ENCODE measurements around the gene DPH3. TPM values are rescaled to one million over a fixed set of nuclear protein-coding genes. Genes with fewer than 3 reads are reported as not detected.
A peak's percentile ranks its signal among the peaks of the same experiment; 100 is the strongest.

The DPH3 gene
- total RNA-seq, 4 donors from 2014 or later = 5.5 to 11.5 (median 8.0) TPM

DNA sequence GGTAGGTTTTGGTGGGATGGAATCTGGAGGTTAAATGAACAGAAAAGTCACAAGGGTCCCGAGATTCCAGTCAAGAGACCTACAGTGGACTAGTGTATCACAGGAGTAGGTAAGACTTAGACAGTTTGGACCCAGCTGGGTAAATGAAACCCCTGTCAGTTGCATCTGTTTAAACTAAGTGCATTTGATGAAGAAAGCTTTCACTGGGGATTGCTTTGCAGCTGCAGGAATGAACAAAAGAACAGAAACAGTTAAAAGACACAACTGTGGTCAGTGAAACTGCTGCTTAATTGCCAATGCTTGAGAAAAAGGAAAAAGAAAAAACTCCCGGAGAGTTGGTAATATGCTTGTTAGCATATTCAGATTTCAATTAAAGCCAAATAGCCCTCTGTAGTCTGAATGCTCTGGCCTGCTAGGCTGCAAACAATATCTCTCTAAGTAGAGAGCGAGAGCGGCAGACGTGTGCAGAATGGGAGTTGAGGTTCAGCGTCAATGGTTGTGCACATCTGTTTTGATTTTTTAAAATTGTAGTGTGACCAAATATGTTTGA is 37.4 kb upstream of the DPH3 start:
- DNase-seq (ENCODE audit: low spot score in 2 of 2) = peak in 1 of 2 donors; percentile 8
- 67% methylated on average over 6 of the region's 6 CpGs for WGBS
- TF ChIP-seq, protein P1, sequence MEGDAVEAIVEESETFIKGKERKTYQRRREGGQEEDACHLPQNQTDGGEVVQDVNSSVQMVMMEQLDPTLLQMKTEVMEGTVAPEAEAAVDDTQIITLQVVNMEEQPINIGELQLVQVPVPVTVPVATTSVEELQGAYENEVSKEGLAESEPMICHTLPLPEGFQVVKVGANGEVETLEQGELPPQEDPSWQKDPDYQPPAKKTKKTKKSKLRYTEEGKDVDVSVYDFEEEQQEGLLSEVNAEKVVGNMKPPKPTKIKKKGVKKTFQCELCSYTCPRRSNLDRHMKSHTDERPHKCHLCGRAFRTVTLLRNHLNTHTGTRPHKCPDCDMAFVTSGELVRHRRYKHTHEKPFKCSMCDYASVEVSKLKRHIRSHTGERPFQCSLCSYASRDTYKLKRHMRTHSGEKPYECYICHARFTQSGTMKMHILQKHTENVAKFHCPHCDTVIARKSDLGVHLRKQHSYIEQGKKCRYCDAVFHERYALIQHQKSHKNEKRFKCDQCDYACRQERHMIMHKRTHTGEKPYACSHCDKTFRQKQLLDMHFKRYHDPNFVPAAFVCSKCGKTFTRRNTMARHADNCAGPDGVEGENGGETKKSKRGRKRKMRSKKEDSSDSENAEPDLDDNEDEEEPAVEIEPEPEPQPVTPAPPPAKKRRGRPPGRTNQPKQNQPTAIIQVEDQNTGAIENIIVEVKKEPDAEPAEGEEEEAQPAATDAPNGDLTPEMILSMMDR (IDR thresholded peaks at IDR 0.05) = no peak
- no peak for TF ChIP-seq POLR2AphosphoS5 (IDR thresholded peaks at IDR 0.05)
- no peak for TF ChIP-seq POLR2A (IDR thresholded peaks at IDR 0.05)
- no peak for TF ChIP-seq EP300 (IDR thresholded peaks at IDR 0.05)
- H3K36me3 ChIP-seq = peaks cover 7% of the 10 kb centered on the region
- no peaks in the 10 kb centered on the region for H3K27me3 ChIP-seq
- no peak overlapping the region for H3K27ac ChIP-seq
- H3K4me1 ChIP-seq = peaks cover 8% of the 10 kb centered on the region
- no peak overlapping the region for H3K4me3 ChIP-seq
- H3K9me3 ChIP-seq = no peaks in the 10 kb centered on the region

- Histone ChIP-seq H3K36me3 (peaks cover 8% of the 10 kb centered on the region), H3K27ac (no peak overlapping the region), H3K4me1 (peaks cover 8% of the 10 kb centered on the region), H3K9me3 (no peaks in the 10 kb centered on the region), H3K4me3 (no peak overlapping the region), H3K27me3 (no peaks in the 10 kb centered on the region)
- DNase-seq (ENCODE audit: low spot score in 2 of 2) = no peak
- 69% methylated on average over 6 of the region's 6 CpGs for WGBS
- TF ChIP-seq EP300 (IDR thresholded peaks at IDR 0.05) = no peak
Measured at GRCh38 chr3:16301507-16301906, 36.8 kb upstream of the DPH3 start.

- TF ChIP-seq POLR2A (IDR thresholded peaks at IDR 0.05) (no peak), EP300 (IDR thresholded peaks at IDR 0.05) (no peak), POLR2AphosphoS5 (IDR thresholded peaks at IDR 0.05) (no peak)
- TF ChIP-seq, protein P1 (IDR thresholded peaks at IDR 0.05) = no peak
- H3K27ac ChIP-seq = no peak overlapping the region
- WGBS = 95% methylated on average over 2 of the region's 2 CpGs
- no peaks in the 10 kb centered on the region for H3K27me3 ChIP-seq
- no peaks in the 10 kb centered on the region for H3K9me3 ChIP-seq
- H3K4me3 ChIP-seq = no peak overlapping the region
- H3K4me1 ChIP-seq = peaks cover 8% of the 10 kb centered on the region
- DNase-seq (ENCODE audit: low spot score in 2 of 2) = no peak
- peaks cover 10% of the 10 kb centered on the region for H3K36me3 ChIP-seq
Measured at GRCh38 chr3:16300881-16301359, 36.2 kb upstream of the DPH3 start.

DNA sequence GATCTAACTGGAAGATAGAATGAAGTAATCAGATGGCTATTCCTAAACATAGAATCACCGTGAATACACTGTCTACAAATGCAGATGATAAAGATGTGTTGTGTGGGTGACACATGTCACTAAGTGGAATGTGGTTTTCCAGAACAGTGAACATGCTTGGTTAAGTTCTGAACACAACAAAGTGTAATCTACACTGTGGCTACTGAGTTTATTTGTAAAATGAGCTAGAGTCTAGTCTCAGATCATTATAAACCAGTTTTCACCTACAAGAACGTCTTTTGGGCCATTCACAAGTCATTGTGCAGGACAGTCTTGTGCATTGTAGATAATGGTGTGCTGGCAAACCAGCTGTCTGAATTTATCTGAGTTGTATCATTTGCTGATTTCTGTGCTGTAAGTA is 35.6 kb upstream of the DPH3 start:
- no peaks in the 10 kb centered on the region for H3K9me3 ChIP-seq
- WGBS = 85% methylated on average over 2 of the region's 2 CpGs
- no peak for TF ChIP-seq EP300 (IDR thresholded peaks at IDR 0.05)
- no peak for TF ChIP-seq POLR2A (IDR thresholded peaks at IDR 0.05)
- TF ChIP-seq, protein P1 (IDR thresholded peaks at IDR 0.05) = no peak
- no peak for TF ChIP-seq POLR2AphosphoS5 (IDR thresholded peaks at IDR 0.05)
- no peak overlapping the region for H3K4me3 ChIP-seq
- H3K36me3 ChIP-seq = peaks cover 17% of the 10 kb centered on the region
- H3K27me3 ChIP-seq = no peaks in the 10 kb centered on the region
- DNase-seq (ENCODE audit: low spot score in 2 of 2) = no peak
- H3K27ac ChIP-seq = no peak overlapping the region
- H3K4me1 ChIP-seq = peaks cover 8% of the 10 kb centered on the region

DNA sequence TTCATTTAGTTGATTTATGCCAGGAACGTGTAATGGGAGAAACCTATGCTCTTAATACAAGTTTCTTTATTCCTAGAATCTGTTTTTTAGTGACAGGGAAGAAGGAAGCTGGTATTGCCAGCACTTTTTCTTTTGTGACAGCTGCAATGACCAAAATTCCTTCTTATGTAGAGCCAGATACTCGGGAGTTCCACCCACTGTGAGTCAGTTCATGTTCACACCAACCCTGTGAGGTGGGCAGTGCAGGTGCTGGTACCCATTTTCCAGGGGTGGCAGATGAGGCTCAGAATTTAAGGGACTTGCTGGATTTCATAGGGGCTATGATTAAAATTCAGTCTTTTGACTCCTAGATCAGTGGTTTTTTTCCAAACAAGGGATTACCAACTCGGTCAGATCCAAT is 35.0 kb upstream of the DPH3 start:
- H3K36me3 ChIP-seq = peaks cover 22% of the 10 kb centered on the region
- no peak overlapping the region for H3K27ac ChIP-seq
- H3K4me3 ChIP-seq = no peak overlapping the region
- no peak for TF ChIP-seq POLR2AphosphoS5 (IDR thresholded peaks at IDR 0.05)
- TF ChIP-seq, protein P1 (IDR thresholded peaks at IDR 0.05) = no peak
- TF ChIP-seq EP300 (IDR thresholded peaks at IDR 0.05) = no peak
- TF ChIP-seq POLR2A (IDR thresholded peaks at IDR 0.05) = no peak
- no peak for DNase-seq (ENCODE audit: low spot score in 2 of 2)
- H3K9me3 ChIP-seq = no peaks in the 10 kb centered on the region
- no peaks in the 10 kb centered on the region for H3K27me3 ChIP-seq
- H3K4me1 ChIP-seq = peaks cover 8% of the 10 kb centered on the region
- WGBS = 79% methylated on average over 3 of the region's 3 CpGs

DNA sequence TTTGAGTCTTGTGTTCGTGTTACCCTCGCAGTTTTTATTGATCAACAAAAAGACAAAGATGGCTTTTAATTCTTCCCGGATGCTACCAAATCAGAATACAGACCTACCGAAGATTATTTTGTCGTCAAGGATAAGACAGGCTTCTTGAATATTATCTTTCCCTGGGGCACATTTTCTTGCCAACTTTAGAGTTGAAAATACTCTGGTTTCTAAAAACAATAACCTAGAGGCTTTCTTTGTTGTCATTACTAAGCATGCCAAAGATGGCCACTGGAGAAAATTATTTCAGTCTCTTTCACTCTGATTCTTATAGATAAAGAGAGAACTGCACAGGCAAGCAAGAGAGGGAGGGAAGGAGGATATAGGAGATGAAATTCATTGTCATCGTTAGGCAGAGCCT is 34.1 kb upstream of the DPH3 start:
- no peak for DNase-seq (ENCODE audit: low spot score in 2 of 2)
- no peak for TF ChIP-seq EP300 (IDR thresholded peaks at IDR 0.05)
- no peak for TF ChIP-seq POLR2AphosphoS5 (IDR thresholded peaks at IDR 0.05)
- TF ChIP-seq POLR2A (IDR thresholded peaks at IDR 0.05) = no peak
- TF ChIP-seq, protein P1 (IDR thresholded peaks at IDR 0.05) = no peak
- no peak overlapping the region for H3K4me3 ChIP-seq
- H3K36me3 ChIP-seq = peaks cover 23% of the 10 kb centered on the region
- 60% methylated on average over 6 of the region's 6 CpGs for WGBS
- H3K27ac ChIP-seq = no peak overlapping the region
- H3K4me1 ChIP-seq = peaks cover 5% of the 10 kb centered on the region
- no peaks in the 10 kb centered on the region for H3K27me3 ChIP-seq
- H3K9me3 ChIP-seq = no peaks in the 10 kb centered on the region
